Lung (tissue), 12 donors: ENCODE data around the gene SNX25. TPM values are rescaled to one million over a fixed set of nuclear protein-coding genes. Genes with fewer than 3 reads are reported as not detected.

ENCODE experiments used
- ATAC-seq: fragments of 200-7000 bp; cut with Tn5 transposase; one replicate; pipeline ENCODE4 v1.9.1; 2020; ENCODE audit warnings: moderate number of reproducible peaks; ENCODE audit not compliant: insufficient read depth, low FRiP score
- DNase-seq, 3 donors: peaks; one replicate each; pipeline ENCODE4 v3.0.0-alpha.2; 2013 to 2017
- H3K27ac ChIP-seq, 2 donors: one replicate each; pipeline ENCODE4 v1.5.1; 2013; ENCODE audit warnings: mild to moderate bottlenecking in 2 of 2, moderate library complexity in 2 of 2, control low read depth in 1 of 2, inconsistent platforms in 1 of 2, low read depth in 1 of 2, low read length in 1 of 2
- H3K27me3 ChIP-seq, 3 donors: one replicate each; pipeline ENCODE4 v1.5.1; 2013; ENCODE audit warnings: low read length in 2 of 3; ENCODE audit not compliant: control insufficient read depth in 3 of 3, insufficient read depth in 3 of 3
- H3K36me3 ChIP-seq, 4 donors: one replicate each; pipeline ENCODE4 v1.5.1; 2013; ENCODE audit warnings: low read length in 4 of 4, mild to moderate bottlenecking in 1 of 4, moderate library complexity in 1 of 4; ENCODE audit not compliant: control insufficient read depth in 4 of 4, insufficient read depth in 4 of 4
- H3K4me1 ChIP-seq, 5 donors: one replicate each; pipeline ENCODE4 v1.5.1; 2013; ENCODE audit warnings: low read length in 5 of 5, mild to moderate bottlenecking in 2 of 5, moderate library complexity in 1 of 5; ENCODE audit not compliant: control insufficient read depth in 5 of 5, insufficient read depth in 5 of 5
- H3K4me3 ChIP-seq: one replicate; pipeline ENCODE4 v1.5.1; 2013; ENCODE audit warnings: mild to moderate bottlenecking, control low read depth, moderate library complexity
- H3K9ac ChIP-seq, 2 donors: one replicate each; pipeline ENCODE4 v1.5.1; 2013; ENCODE audit warnings: low read length in 2 of 2, control low read depth in 1 of 2; ENCODE audit not compliant: insufficient read depth in 1 of 2
- H3K9me3 ChIP-seq, 4 donors: one replicate each; pipeline ENCODE4 v1.5.1; 2013; ENCODE audit warnings: low read length in 3 of 4, mild to moderate bottlenecking in 1 of 4, moderate library complexity in 1 of 4; ENCODE audit not compliant: control insufficient read depth in 4 of 4, insufficient read depth in 3 of 4
- CTCF ChIP-seq: IDR thresholded peaks from 2 replicates; pipeline ENCODE4 v1.5.1; 2012; ENCODE audit warnings: mild to moderate bottlenecking; ENCODE audit errors: control extremely low read depth, extremely low read depth
- WGBS, 2 donors: extraction: QIAGEN DNeasy Blood & Tissue Kit; methylation state at CpG; one replicate each; pipeline ENCODE4 v1.1.7; 2013; 5-methylcytosine and 5-hydroxymethylcytosine counted together
- polyA plus RNA-seq, 2 donors: library from polyadenylated mRNA; stranded (reverse); fragments of 200-250 nt; gene quantifications; one replicate each; pipeline ENCODE4 v1.2.1, GENCODE V29; 2013
- total RNA-seq, 2 donors: library from RNA; depleted of rRNA in 1 of 2; stranded (reverse); fragments of >200 nt in 1 of 2; gene quantifications; one replicate each; pipeline ENCODE4 v1.2.1, GENCODE V29; 2014 to 2021
- donor health status: control.
- donor health status: control.
- donor health status: Bipolar disorder and iron deficiency.
- donor health status: healthy.
- donor health status: DM: yes; HTN: yes; CAD: no.

The SNX25 gene
- total and polyA plus RNA-seq, 4 donors = 16.8 to 95.4 (median 49.3) TPM

GRCh38 chr4:185394568-185395237 is 185.3 kb downstream of the SNX25 start:
- TF ChIP-seq CTCF = no peak
- H3K27ac ChIP-seq = peak overlapping the region in 1 of 2 donors; percentile 100
- 52 to 53% methylated on average over 12 of the region's 12 CpGs for WGBS, 2 donors
- H3K36me3 ChIP-seq = peaks cover 0 to 9% (median 5%) of the 10 kb centered on the region in 4 donors
- H3K9ac ChIP-seq = peak overlapping the region in 1 of 2 donors; percentile 19
- DNase-seq = no peak
- H3K4me3 ChIP-seq = no peak overlapping the region
- no peaks in the 10 kb centered on the region for H3K27me3 ChIP-seq
- no peak for ATAC-seq
- H3K9me3 ChIP-seq = no peaks in the 10 kb centered on the region
- H3K4me1 ChIP-seq = peaks cover 0 to 15% (median 9%) of the 10 kb centered on the region in 5 donors

GRCh38 chr4:185395238-185395955 is 186.0 kb downstream of the SNX25 start, which contains the start of gene LRP2BP:
Gene LRP2BP (minus strand): TSS chr4:185395924. CDS start chr4:185378186, 17,738 bp downstream.
- WGBS, 2 donors = 4 to 9% methylated on average over 12 of the region's 12 CpGs
- peaks cover 0 to 13% (median 10%) of the 10 kb centered on the region in 4 donors for H3K36me3 ChIP-seq
- peak in 2 of 3 donors; percentile 94 to 96 for DNase-seq

GRCh38 chr4:185395956-185396723 is 186.7 kb downstream of the SNX25 start:
- Histone ChIP-seq H3K36me3 (peaks cover 0 to 11% (median 10%) of the 10 kb centered on the region in 4 donors), H3K4me1 (peaks cover 0 to 15% (median 9%) of the 10 kb centered on the region in 5 donors), H3K27me3 (no peaks in the 10 kb centered on the region), H3K27ac (peak overlapping the region; percentile 94 to 100), H3K9ac (peak overlapping the region; percentile 60 to 84), H3K4me3 (peak overlapping the region; percentile 56), H3K9me3 (no peaks in the 10 kb centered on the region)
- ATAC-seq (peak; percentile 95), DNase-seq (peak; percentile 99)
- 0 to 1% methylated on average over 91 to 98 of the region's 98 CpGs for whole genome bisulfite sequencing, 2 donors
- TF ChIP-seq CTCF = no peak

More at GRCh38 chr4:185395238-185395955, 186.0 kb downstream of the SNX25 start, which contains the start of gene LRP2BP:
- peak within 1 kb of the TSS; percentile 56 for H3K4me3 ChIP-seq
- no peak for TF ChIP-seq CTCF
- ATAC-seq = no peak
- H3K9me3 ChIP-seq = no peaks in the 10 kb centered on the region
- H3K4me1 ChIP-seq = peaks cover 0 to 15% (median 9%) of the 10 kb centered on the region in 5 donors
- H3K9ac ChIP-seq = peak within 1 kb of the TSS; percentile 82 to 84
- peak within 1 kb of the TSS; percentile 94 to 100 for H3K27ac ChIP-seq
- no peaks in the 10 kb centered on the region for H3K27me3 ChIP-seq
